GM21381 (cell line): Measurements from ENCODE around the gene SPRR2E.
"Not testable (repeated sequence)": the region's sequence is repeated elsewhere in the genome, so short reads cannot be mapped to it uniquely, and the experiment has no call there.

Experiments used
- ATAC-seq: cut with Tn5 transposase; IDR thresholded peaks from one replicate; pipeline ENCODE4 v1.9.1; 2021; ENCODE audit warnings: mild to moderate bottlenecking, moderate library complexity; ENCODE audit not compliant: unreplicated experiment

SPRR2E gene

DNA sequence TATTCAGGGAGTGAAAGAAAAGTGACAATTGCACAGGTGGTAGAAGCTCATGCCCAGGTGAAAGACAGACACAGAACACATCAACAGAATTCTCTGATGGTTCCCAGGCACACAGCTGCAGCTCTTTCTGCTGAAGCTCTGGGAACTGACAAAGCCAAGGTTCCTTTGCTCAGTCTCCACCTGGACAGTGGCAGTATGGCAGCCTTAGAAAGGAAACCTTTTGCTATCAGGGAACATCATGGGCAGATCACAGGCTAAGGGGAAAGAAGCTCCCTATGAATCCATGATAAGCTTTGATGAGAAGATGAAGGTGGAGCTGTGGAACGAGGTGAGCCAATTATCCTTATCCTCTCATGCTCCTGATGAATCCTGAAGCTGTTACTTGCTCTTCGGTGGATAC lies 24.1 kb downstream of the SPRR2E start:
- ATAC-seq = no peak

- ATAC-seq = no peak
These were observed 35.2 kb downstream of the SPRR2E start for GRCh38 chr1:153058826-153059784.

GRCh38 chr1:153058154-153058553 lies 36.2 kb downstream of the SPRR2E start:
- no peak for ATAC-seq

DNA sequence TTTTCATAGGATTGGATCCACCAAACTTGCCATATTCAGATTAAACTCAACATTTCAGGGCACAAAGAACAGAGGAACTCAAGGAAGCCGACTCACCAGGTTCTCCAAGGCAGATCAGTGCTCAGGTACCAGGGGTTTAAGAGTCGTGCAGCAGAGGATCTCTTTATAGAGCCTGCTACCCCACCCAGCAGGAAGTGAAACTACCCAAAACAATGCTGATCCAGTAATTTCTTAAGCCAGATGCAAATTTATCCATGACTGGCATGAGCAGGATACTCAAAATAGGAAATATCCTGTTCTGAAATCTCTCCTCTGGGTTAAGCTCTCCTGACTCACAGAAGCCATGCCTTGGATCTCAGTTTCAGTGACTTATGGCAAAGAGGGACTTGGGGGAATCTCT lies 37.0 kb downstream of the SPRR2E start, which contains the start of gene SPRR2A:
Gene SPRR2A, minus strand, starts transcription at position 138 of the 400 bp plus-strand sequence. CDS start 777 bp downstream, outside the sequence.
- ATAC-seq = no peak

DNA sequence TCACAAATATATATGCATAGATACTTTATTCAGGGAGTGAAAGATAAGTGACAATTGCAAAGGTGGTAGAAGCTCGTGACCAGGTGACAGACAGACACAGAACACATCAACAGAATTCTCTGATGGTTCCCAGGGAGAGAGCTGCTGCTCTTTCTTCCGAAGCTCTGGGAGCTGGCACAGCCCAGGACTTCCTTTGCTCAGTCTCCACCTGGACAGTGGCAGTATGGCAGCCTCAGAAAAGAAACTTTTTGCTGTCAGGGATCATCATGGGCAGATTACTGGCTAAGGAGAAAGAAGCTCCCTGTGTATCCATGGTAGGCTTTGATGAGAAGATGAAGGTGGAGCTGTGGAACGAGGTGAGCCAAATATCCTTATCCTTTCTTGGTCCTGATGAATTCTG lies 38.2 kb downstream of the SPRR2E start:
- not testable (repeated sequence) for ATAC-seq

GRCh38 chr1:153049211-153049610 lies 45.1 kb downstream of the SPRR2E start:
- no peak for ATAC-seq
